GM12878 (cell line): ENCODE data around the gene TNKS2. TPM values are rescaled to one million over a fixed set of nuclear protein-coding genes. Genes with fewer than 3 reads are reported as not detected.

Experiments used
- ASH2L ChIP-seq: fragments of 300-600, 200-600 bp; sonication (generic); IDR thresholded peaks from 2 replicates; pipeline ENCODE4 v1.6.1; 2017; ENCODE audit warnings: low read depth, mild to moderate bottlenecking, borderline replicate concordance
- BMI1 ChIP-seq: fragments of 450-650 bp; IDR thresholded peaks from 2 replicates; pipeline ENCODE4 v1.6.1; 2016; ENCODE audit warnings: mild to moderate bottlenecking, moderate library complexity, borderline replicate concordance
- CBX5 ChIP-seq: sonication (generic); IDR thresholded peaks from 2 replicates; pipeline ENCODE4 v1.6.1; 2016; ENCODE audit warnings: low read depth, moderate library complexity, mild to moderate bottlenecking, inconsistent platforms
- CEBPZ ChIP-seq: fragments of 150-350 bp; IDR thresholded peaks from 2 replicates; pipeline ENCODE4 v1.6.1; 2016; ENCODE audit warnings: low read depth, low read length
- CUX1 ChIP-seq: IDR thresholded peaks from 2 replicates; pipeline ENCODE4 v1.6.1; 2012; ENCODE audit warnings: improper control_type of control experiment, low read depth, low read length; ENCODE audit not compliant: insufficient replicate concordance
- E4F1 ChIP-seq: fragments of 450-650 bp; IDR thresholded peaks from 2 replicates; pipeline ENCODE4 v1.6.1; 2018; ENCODE audit warnings: borderline replicate concordance, mild to moderate bottlenecking; ENCODE audit not compliant: partially characterized antibody
- EED ChIP-seq: sonication (generic); IDR thresholded peaks from 2 replicates; pipeline ENCODE4 v1.6.1; 2016; ENCODE audit warnings: antibody characterized with exemption, low read depth
- HDGF ChIP-seq: fragments of 450-650 bp; IDR thresholded peaks from 2 replicates; pipeline ENCODE4 v1.6.1; 2016; ENCODE audit warnings: antibody characterized with exemption
- IKZF2 ChIP-seq, 2 experiments: fragments of 450-650 bp; IDR thresholded peaks; 2 replicates each; pipeline ENCODE4 v1.6.1; 2017; ENCODE audit warnings: mild to moderate bottlenecking in 2 of 2, moderate library complexity in 2 of 2
- NR2F1 ChIP-seq: fragments of 450-650 bp; conservative IDR thresholded peaks from 2 replicates; pipeline ENCODE4 v1.6.1; 2017; ENCODE audit warnings: mild to moderate bottlenecking
- NRF1 ChIP-seq: conservative IDR thresholded peaks from 2 replicates; pipeline ENCODE4 v1.6.1; 2011; ENCODE audit warnings: mild to moderate bottlenecking, low read depth, low read length, improper control_type of control experiment
- RUNX3 ChIP-seq: IDR thresholded peaks from 2 replicates; pipeline ENCODE4 v1.6.1; 2012; ENCODE audit warnings: low read length, inconsistent platforms
- SKIL ChIP-seq: fragments of 450-650 bp; IDR thresholded peaks from 2 replicates; pipeline ENCODE4 v1.6.1; 2017; ENCODE audit warnings: mild to moderate bottlenecking, low read depth, inconsistent platforms; ENCODE audit not compliant: poor library complexity, severe bottlenecking
- USF1 ChIP-seq: IDR thresholded peaks from 2 replicates; pipeline ENCODE4 v1.6.1; 2011; ENCODE audit warnings: borderline replicate concordance, low read depth, mild to moderate bottlenecking, moderate library complexity, mixed read lengths, low read length; ENCODE audit not compliant: insufficient read depth; ENCODE audit errors: extremely low read length
- polyA plus RNA-seq, 11 experiments: library from polyadenylated mRNA; depleted of rRNA in 4 of 11; unstranded in 6 of 11; stranded (reverse) in 5 of 11; fragments of >200 nt; fragmentation: Nextera tagmentation in 4 of 11; fragmentation: Illumina TruSeq in 1 of 11; extraction: Ambion mirVana in 4 of 11; extraction: Trizol in 1 of 11; gene quantifications; 1 replicate in 1 of 11; 2 replicates in 10 of 11; pipeline versions ENCODE4 v1.2.1 to v1.2.3, GENCODE V29; 2011 to 2016; ENCODE audit warnings: inconsistent platforms in 2 of 11, missing spikeins in 2 of 11, low read depth in 1 of 11
- total RNA-seq, 4 experiments: library from RNA; depleted of rRNA in 3 of 4; stranded (reverse); fragments of >200 nt in 3 of 4; fragmentation: Illumina TruSeq in 1 of 4; extraction: Trizol in 1 of 4; gene quantifications; 2 replicates each; pipeline versions ENCODE4 v1.2.1 to v1.2.3, GENCODE V29; 2013 to 2021

TNKS2 gene
- total and polyA plus RNA-seq, 10 of the 15 experiments (the other 5 are each of a cell fraction or from before 2014, with no cell fraction given) = 2.9 to 24.2 (median 6.9) TPM

- TF ChIP-seq CEBPZ (no peak), EED (no peak), HDGF (no peak), NR2F1 (peak; percentile 79), ASH2L (no peak; the same call in 1 of the 2 replicates), NRF1 (peak; percentile 89), CBX5 (no peak), IKZF2 (IDR thresholded peaks at IDR 0.05) (0 out of 4 replicates have a peak, but pooled peaks have one; percentile 13 to 24), RUNX3 (peak; percentile 75), USF1 (peak; percentile 98), SKIL (peak; percentile 24), BMI1 (no peak), CUX1 (no peak), E4F1 (no peak)
These were observed at the start of gene TNKS2 (continued) for GRCh38 chr10:91797874-91798648.
